Activated CD4-positive, alpha-beta T cell treated with anti-CD3 and anti-CD28 coated beads, Interleukin-2, amount 50 U/mL, for 24 hours (primary cell): Measurements from ENCODE around the gene KDM5C.
"Not testable (repeated sequence)": the region's sequence is repeated elsewhere in the genome, so short reads cannot be mapped to it uniquely, and the experiment has no call there.

Experiments
- DNase-seq, 2 donors: peaks; one replicate each; pipeline ENCODE4 v3.0.0-alpha.2; 2020; ENCODE audit warnings: low read depth in 1 of 2, low spot score in 1 of 2

The KDM5C gene

DNA sequence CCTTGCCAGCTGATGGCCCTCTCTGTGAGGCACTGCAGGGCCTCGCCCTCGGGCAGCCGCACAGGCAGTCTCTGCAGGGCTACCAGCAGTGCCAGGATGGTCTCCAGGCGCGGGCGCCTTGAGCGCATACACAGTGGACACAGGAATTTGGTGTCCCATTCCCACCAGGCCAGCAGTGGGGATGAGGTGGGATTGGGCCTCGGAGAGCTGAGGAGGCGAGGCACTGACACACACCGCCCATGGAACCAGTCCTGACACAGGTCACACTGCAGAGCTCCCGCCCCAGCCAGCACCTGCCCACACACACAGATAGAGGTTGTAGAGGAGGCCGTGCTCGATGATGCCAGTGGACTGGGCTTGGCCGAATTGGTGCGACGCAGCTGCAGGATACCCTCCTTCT lies 30.7 kb downstream of the KDM5C start:
- DNase-seq = no peak

DNA sequence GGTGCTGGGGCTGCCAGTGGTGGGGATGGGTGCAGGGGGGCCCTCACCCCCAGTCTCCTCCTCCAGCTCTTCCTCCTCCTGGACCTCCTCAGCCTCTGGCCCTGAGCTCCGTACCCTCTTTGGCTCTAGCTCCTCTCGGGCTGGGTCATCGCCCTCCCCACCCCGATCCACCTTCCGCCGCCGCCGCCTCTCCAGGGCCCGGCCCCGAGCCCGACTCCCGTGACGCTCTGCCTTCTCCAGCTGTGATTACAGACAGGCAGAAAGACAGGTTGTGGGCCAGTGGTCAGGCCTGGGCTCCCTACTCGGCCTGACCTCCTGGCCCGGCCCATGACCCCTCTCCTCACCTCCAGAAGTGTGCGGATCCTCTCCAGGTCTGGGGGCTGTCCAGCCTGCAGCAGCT lies 31.9 kb downstream of the KDM5C start:
- DNase-seq = no peak

DNA sequence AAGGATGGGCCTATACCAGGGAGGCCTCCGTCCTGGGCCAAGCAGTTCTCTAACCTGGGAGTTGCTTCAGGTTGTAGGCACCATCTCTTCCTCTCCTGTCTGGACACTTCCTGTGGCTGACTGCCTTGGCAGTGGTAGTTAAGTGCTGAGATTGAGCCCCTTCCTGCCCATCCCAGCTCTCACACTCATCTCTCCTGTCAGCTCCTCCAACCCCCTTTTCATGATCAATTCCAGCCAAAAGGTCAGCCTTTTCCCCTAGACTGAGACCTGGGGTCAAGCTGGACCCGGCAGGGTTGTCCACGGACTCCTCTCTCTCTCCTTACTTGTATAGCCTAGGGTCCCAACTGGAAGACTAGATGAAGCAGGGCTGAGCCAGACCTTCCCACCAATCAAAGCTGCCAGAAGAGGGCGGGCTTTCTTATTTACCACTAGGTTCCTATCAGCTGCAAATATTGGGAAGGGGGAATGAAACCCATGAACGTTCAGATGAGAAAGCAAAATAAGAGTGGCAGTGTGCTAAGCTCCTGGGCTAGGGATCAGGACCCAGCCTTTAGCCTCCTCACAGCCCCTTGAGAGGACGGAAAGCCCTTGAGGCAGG lies 34.5 kb downstream of the KDM5C start:
- DNase-seq = no peak

DNA sequence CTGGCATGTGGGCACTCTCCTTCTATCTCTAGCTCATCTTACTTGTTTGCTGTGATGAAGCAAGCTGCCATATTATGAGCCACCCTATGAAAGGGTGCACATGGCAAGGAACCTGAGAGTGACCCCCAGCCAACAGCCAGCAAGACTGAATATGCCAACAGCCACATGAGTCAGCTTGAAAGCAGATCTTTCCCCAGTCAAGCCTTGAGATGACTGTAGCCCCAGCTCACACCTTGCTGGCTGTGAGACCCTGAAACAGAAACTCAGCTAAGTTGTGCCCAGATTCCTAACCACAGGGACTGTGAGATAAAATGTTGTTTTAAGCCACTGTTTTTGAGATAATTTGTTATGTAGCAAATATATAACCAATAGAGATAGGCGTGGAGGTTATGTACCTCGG lies 36.2 kb downstream of the KDM5C start:
- no peak for DNase-seq

DNA sequence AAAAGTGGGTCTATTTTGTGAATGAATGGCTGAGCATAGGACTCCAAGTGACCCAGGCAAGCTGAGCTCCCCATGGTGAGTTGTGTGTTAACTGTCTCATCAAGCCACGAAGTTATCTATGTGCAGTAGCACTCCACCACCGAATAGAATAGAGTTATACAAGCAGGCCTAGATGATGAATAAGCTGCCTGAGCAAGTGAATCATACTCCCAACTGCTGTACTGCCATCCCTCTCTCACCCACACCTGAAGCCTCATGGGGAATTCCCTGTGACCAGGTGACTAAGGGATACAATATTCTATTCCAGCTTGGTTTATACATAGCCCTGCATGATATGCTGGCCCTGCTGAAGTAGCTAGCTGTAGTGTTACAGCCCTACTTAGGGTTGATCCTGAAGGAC lies 38.7 kb downstream of the KDM5C start:
- DNase-seq = peak in 1 of 2 donors; percentile 7

DNA sequence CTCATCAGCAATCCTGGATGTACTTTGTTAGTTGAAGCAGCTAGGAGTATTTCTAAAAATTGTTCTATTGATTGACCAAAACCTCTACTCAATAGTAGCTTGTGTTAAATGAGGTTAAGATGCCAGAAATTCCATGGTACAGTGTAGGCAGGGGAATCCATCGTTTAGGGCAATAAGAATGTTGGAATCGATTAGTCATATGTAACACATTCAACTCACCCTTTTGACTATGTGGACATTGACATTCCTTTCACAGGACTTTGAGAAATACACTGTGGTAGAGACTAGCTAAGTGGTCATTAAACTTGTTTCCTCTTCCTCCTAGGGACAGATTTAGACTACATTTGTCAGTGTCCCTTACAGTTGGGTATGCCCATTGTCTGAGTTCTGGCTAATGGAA lies 40.2 kb downstream of the KDM5C start:
- DNase-seq = no peak

DNA sequence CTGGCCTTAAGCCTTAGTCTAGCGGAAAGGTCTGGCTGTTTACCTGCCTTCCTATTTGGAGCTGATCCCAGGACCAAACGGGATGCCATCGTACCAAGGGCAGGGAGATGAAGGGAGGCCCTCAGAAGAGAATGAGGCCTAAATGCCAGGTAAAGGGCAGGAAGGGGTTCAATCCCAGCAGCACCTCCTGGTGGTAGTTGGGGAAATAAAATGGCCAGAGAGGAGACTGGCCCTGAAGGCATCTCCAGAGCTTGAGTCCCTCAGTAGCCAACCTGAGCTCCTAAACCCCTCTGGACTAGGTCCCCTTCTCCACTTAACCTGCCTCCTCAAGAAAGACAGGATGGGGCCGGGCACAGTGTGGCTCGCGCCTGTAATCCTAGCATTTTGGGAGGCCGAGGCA lies 53.7 kb downstream of the KDM5C start:
- DNase-seq = no peak

DNA sequence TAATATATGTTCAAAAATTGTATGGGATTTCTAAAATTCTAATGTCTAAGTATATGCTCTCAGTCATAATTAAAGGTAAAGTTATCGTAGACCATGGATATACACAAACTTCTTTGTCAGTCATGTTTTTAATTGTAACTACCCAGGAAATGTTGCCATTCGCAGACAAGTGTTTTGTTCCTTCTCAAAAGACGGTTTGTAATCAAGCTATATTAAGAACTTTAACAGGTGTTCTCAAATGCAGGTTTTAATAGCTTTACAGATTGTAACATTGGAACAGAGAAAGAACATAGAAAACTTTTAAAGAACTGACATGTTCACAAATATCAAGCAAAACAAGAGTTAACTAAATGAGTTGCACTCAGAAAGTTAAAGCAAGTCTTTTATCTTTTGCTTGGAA lies 58.9 kb downstream of the KDM5C start:
- DNase-seq = no peak

DNA sequence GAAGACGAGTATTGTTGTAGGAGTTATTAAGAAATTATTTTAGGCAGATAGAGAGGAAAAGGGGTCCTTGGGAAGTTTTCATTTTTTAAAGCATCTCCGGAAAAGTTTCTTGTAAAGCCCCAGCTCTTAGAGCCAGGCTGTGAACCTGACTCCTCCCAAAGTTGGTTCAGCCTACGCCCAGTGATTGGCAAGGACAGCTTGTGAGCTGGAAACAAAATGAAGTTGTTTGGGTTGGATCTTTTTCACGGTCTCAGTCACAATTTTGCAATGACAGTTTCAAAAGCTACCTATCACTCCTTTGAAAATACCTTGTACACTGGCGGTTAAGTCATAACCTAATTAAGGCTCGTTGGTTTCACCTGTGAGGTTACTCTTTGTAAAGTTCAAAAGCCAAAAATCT lies 60.4 kb downstream of the KDM5C start:
- DNase-seq = not testable (repeated sequence)

DNA sequence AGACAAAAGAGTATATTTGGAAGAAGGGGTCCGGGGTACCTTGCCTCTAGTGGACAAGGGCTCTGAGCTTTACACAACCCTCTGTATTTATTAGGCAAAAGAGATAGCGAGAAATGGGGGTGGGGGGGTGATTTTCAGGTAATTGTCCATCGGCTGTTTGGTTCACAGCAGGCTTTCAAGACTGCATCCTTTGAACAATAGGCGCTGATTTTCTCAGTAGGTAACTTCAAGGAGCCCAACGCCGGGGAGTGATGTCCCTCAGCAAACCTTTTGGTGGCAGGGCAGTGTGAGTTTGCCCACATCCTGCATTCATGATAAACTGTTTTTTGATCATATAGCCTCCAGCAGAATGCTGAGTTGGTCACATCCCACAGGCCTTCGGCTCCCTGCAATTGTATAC lies 61.6 kb downstream of the KDM5C start:
- DNase-seq = no peak

DNA sequence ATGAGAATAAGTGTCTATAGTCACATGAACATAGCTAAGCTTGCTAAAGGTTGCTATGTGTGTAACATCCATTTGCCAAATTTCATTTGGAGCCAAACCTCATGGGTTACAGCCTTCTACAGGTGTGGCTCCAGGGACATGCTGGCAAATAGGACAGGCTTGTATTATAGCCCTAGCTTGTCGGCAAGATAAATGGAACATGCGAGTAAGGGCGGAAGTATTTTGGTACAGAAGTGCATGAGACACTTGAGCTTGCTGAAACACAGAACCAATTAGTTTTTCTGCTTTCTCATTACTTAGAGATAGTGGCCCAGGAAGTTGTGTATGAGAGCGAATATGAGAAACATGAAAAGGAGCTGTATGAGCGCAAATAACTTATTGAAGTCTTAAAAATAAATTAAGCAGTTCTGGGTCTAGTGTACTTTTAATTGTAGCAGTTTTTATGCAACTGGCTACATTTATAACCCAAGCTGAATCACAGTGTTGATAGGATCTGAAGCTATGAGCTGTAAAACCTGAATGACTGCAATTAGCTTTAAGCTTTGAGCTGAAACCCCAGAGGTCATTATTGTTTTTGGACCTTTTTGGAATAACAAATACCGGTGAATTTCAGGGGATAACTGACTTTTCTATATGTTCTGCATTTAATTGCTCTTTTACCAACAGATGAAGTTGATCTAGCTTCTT lies 64.6 kb downstream of the KDM5C start:
- DNase-seq = no peak

DNA sequence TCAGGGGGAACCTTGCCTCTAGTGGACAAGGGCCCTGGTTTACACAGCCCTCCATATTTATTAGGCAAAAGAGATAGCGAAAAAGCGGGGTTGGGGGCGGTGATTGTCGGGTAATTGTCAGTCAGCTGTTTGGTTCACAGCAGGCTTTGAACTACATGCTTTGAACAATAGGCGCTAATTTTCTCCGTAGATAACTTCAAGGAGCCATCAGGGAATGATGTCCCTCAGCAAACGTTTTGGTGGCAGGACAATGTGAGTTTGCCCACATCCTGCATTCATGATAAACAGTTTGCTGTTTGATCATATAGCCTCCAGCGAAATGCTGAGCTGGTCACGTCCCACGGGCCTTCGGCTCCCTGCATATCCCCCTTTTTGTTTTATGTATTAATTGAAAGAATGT lies 65.8 kb downstream of the KDM5C start:
- DNase-seq = no peak

DNA sequence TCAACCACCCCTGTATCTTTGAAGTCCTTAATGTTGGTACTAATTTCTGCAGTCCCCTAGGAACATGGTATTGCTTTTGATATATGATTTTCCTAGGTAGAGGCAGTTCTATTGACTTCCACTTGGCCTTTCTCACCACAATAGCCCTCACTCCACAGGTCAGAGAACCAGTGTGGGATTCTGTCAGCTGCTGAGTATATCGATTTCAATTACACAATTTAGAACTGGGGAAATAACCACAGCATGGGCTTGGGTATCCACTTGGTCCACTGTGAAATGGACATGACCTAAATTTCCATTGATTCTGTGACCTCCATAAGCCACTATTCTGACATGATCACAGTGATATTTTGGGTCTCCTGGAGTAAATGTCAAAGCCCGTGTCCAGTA lies 68.8 kb downstream of the KDM5C start:
- no peak for DNase-seq

DNA sequence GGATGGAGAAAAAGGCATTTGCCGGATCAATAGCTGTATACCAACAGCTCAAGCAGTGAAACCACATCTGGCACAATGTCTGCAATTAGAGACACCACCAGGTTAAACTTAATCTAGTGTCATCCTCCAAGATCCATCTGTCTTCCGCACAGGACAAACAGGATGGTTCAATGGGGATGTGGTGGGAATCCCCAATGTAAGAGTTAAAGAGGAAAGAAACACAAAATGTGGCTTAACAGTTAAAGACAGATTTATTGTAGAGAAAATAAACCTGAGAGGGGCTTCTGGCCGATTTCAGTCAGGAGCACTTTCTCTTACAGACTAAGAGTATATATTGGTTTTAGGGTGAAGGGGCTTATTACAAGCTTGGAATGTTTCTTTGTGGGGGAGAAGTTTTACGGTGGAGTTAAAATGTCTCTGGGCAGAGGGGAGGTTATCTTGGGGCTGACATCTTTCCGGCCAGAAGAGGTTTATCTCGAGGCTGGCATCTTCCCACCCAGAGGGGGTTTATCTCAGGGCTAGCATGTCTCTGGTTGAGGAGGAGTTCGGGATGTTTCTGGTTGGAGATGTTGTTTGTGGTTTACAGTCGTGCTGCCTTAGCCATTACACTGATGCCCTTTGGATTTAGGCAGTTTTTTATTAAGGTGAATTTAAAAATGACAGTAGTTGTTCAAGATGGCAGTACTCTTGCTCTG lies 69.3 kb downstream of the KDM5C start:
- DNase-seq = no peak

DNA sequence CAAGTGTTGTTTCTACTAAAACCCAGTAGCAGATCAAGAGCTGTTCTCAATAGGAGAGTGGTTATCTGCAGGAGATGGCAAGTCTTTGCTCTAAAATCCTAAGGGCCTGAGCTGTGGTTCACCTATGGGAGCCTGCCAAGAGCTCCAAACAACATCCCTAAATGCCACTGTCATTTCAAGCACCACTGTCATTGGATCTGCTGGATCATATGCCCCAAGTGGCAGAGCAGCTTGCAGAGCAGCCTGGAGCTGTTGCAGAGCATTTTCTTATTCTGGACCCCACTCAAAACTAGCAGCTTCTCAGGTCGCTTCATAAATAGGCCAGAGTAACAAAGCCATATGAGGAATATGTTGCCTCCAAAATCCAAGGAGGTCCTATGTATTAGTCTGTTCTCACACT lies 71.4 kb downstream of the KDM5C start:
- DNase-seq = no peak
